ENCODE measurements around the gene CLTB. TPM values are rescaled to one million over a fixed set of nuclear protein-coding genes. Genes with fewer than 3 reads are reported as not detected.

The CLTB gene
- 10 to 100 TPM; 56.7 to 61.8 TPM for total RNA-seq

GRCh38 chr5:176415952-176416924, at the start of gene CLTB:
Gene CLTB, minus strand, starts transcription at chr5:176416539. Its CDS starts 176 bp downstream, at chr5:176416363.
- H3K9me3 Mint-ChIP-seq (ENCODE audit: low read depth): no peaks in the 10 kb centered on the region
- peak within 1 kb of the TSS; percentile 68 for H3K4me3 Mint-ChIP-seq
- peak within 1 kb of the TSS; percentile 61 for H3K27ac Mint-ChIP-seq

GRCh38 chr5:176463113-176463764, 46.9 kb upstream of the CLTB start:
- DNase-seq: no peak
- Mint-ChIP-seq H3K27me3 (no peaks in the 10 kb centered on the region), H3K4me1 (peaks cover 7% of the 10 kb centered on the region), H3K27ac (no peak overlapping the region), H3K4me3 (no peak overlapping the region), H3K36me3 (peaks cover 18% of the 10 kb centered on the region), H3K9me3 (ENCODE audit: low read depth) (no peaks in the 10 kb centered on the region)
- ATAC-seq: no peak
- CTCF ChIA-PET: interaction anchor here (0.7 kb wide), 1 partner anchor 110 kb away, joined by 7 read pairs; no protein-coding TSS in a partner anchor

More at GRCh38 chr5:176415952-176416924, at the start of gene CLTB:
- Mint-ChIP-seq H3K27me3 (peaks cover 12% of the 10 kb centered on the region), H3K36me3 (no peaks in the 10 kb centered on the region), H3K4me1 (peaks cover 25% of the 10 kb centered on the region)
- peak; percentile 89 for DNase-seq
- peak; percentile 97 for ATAC-seq
- CTCF ChIA-PET: interaction anchor here (0.6 to 3.5 kb wide), 36 partner anchors 10 to 245 kb away, joined by 3 to 30 read pairs (median 5); partner anchors contain the start of genes FAF2, HIGD2A, KIAA1191 and NOP16

- H3K9me3 Mint-ChIP-seq (ENCODE audit: low read depth): no peaks in the 10 kb centered on the region
- no peak overlapping the region for H3K27ac Mint-ChIP-seq
- no peak for ATAC-seq
- DNase-seq: no peak
- no peak overlapping the region for H3K4me3 Mint-ChIP-seq
- peaks cover 12% of the 10 kb centered on the region for H3K4me1 Mint-ChIP-seq
- H3K27me3 Mint-ChIP-seq: no peaks in the 10 kb centered on the region
- CTCF ChIA-PET: no interaction called here
- peaks cover 17% of the 10 kb centered on the region for H3K36me3 Mint-ChIP-seq
These were observed 45.0 kb upstream of the CLTB start for GRCh38 chr5:176461349-176461748.

GRCh38 chr5:176458904-176459561, 42.7 kb upstream of the CLTB start:
- CTCF ChIA-PET: no interaction called here
- H3K27me3 Mint-ChIP-seq: no peaks in the 10 kb centered on the region
- DNase-seq: no peak
- no peaks in the 10 kb centered on the region for H3K9me3 Mint-ChIP-seq (ENCODE audit: low read depth)
- H3K4me3 Mint-ChIP-seq: no peak overlapping the region
- H3K27ac Mint-ChIP-seq: no peak overlapping the region
- peaks cover 16% of the 10 kb centered on the region for H3K4me1 Mint-ChIP-seq
- ATAC-seq: no peak
- H3K36me3 Mint-ChIP-seq: peaks cover 20% of the 10 kb centered on the region

GRCh38 chr5:176454724-176455394, 38.5 kb upstream of the CLTB start:
- DNase-seq (no peak), ATAC-seq (no peak)
- Mint-ChIP-seq H3K4me3 (no peak overlapping the region), H3K27ac (no peak overlapping the region), H3K9me3 (ENCODE audit: low read depth) (no peaks in the 10 kb centered on the region), H3K4me1 (peaks cover 29% of the 10 kb centered on the region), H3K36me3 (peaks cover 22% of the 10 kb centered on the region), H3K27me3 (no peaks in the 10 kb centered on the region)
- CTCF ChIA-PET: interaction anchor here (0.7 kb wide), 1 partner anchor 637 kb away, joined by 3 read pairs; no protein-coding TSS in a partner anchor

GRCh38 chr5:176450077-176450476, 33.7 kb upstream of the CLTB start:
- no peak for ATAC-seq
- H3K27me3 Mint-ChIP-seq: peaks cover 2% of the 10 kb centered on the region
- CTCF ChIA-PET: interaction anchor here (0.7 to 4.7 kb wide), 3 partner anchors 32 to 93 kb away, joined by 3 to 20 read pairs (median 3); no protein-coding TSS in a partner anchor
- H3K36me3 Mint-ChIP-seq: peaks cover 15% of the 10 kb centered on the region
- H3K9me3 Mint-ChIP-seq (ENCODE audit: low read depth): no peaks in the 10 kb centered on the region
- H3K4me1 Mint-ChIP-seq: peaks cover 37% of the 10 kb centered on the region
- H3K4me3 Mint-ChIP-seq: no peak overlapping the region
- H3K27ac Mint-ChIP-seq: no peak overlapping the region
- no peak for DNase-seq

DNA sequence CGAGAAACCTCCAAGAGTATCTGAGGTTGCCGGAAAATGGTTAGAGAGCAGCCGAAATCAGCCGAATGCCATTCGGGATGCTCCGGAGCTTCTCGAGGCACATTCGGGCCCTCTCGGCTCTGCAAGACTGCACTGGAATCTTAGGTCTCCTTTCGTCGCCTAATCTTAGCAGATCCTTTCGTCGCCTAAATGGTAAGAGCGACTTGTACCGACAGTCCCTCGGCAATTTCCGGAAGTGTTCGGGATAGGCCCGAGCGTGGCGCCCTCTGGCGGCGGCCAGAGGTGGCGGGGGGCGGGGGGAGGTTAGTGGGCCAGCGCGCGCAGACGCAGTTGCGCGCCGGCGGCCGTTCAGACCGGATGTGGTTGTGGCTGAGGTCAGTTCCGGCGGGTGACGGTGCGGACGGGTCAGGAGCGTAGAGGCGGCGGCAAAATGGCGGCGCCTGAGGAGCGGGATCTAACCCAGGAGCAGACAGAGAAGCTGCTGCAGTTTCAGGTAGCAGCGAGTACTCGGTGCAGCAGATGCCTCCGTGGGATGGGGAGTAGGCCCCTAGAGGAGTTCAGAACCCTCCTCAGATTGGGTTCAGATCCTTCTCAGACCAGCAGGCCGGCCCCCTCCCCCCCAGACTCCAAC, 31.8 kb upstream of the CLTB start, which contains the start of gene FAF2:
FAF2 (plus strand) TSS at position 408 of the 631 bp plus-strand sequence; CDS start at position 431, 23 bp downstream.
- DNase-seq (peak; percentile 97), ATAC-seq (peak; percentile 95)
- no peaks in the 10 kb centered on the region for H3K9me3 Mint-ChIP-seq (ENCODE audit: low read depth)
- H3K36me3 Mint-ChIP-seq: peaks cover 7% of the 10 kb centered on the region
- peak within 1 kb of the TSS; percentile 98 for H3K4me3 Mint-ChIP-seq
- peak within 1 kb of the TSS; percentile 99 for H3K27ac Mint-ChIP-seq
- CTCF ChIA-PET: interaction anchor here (0.7 to 4.7 kb wide), 23 partner anchors 8 to 212 kb away, joined by 3 to 30 read pairs (median 7); partner anchors contain the start of genes CLTB, HIGD2A, NOP16 and RNF44
- peaks cover 32% of the 10 kb centered on the region for H3K4me1 Mint-ChIP-seq
- H3K27me3 Mint-ChIP-seq: peaks cover 2% of the 10 kb centered on the region

DNA sequence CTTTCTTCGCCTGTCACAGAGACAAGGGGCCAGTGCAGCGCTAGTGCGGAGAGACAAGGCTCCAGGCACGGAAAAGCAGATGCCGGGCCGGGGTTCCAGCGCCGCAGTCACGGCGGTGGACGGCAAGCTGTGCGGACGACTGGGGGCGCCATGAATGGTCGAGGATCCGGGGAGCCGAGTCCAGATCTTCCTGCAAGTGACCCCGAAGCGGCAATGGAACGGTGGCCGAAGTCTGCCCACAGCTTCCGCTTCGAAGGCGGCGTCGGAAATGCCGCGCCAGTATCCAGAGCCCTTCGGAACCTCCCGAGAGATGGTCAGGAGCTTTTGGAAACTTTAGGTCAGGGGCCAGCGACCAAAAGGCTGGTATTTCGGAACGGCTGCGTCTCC, 31.2 kb upstream of the CLTB start:
- peak overlapping the region; percentile 99 for H3K27ac Mint-ChIP-seq
- H3K4me3 Mint-ChIP-seq: peak overlapping the region; percentile 98
- CTCF ChIA-PET: interaction anchor here (0.7 to 4.7 kb wide), 21 partner anchors 8 to 201 kb away, joined by 3 to 30 read pairs (median 7); partner anchors contain the start of genes CLTB, HIGD2A, NOP16 and RNF44
- peaks cover 2% of the 10 kb centered on the region for H3K27me3 Mint-ChIP-seq
- peaks cover 32% of the 10 kb centered on the region for H3K4me1 Mint-ChIP-seq
- H3K9me3 Mint-ChIP-seq (ENCODE audit: low read depth): no peaks in the 10 kb centered on the region
- peak; percentile 26 for ATAC-seq
- H3K36me3 Mint-ChIP-seq: peaks cover 6% of the 10 kb centered on the region
- DNase-seq: no peak

DNA sequence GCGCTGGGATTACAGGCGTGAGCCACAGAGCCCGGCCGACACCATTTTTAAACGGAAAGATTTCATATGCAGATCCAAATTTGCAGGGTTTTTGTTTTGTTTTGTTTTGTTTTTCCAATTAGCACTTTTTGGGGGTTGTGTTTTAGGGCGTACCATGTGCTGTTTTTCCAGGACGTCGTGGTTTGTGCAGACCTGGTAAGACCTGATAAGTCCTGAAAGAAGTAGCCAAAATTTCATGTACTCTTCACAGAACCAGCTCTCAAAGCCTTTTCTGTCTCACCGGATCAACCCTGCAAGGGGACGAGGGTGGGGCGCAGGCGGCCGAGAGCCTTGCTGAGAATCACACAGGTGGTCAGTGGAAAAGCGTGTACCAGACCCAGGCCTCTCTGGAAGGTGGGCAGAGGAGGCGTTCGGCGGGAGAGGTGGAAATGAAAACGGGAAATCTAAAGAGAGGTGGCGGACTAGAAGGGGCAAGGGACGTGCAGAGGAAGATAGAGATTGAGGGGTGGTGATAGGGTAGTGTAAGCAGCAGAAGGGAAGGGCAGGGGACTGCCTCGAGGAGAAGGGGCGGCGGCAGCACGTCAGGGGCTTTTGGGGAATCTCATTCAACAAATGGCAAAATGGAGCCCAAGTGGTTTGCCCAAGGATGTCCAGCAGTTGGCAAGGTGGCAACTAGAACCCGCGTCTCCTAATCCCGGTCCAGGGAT, 30.7 kb upstream of the CLTB start:
- DNase-seq (peak; percentile 50), ATAC-seq (peak; percentile 1)
- Mint-ChIP-seq H3K9me3 (ENCODE audit: low read depth) (no peaks in the 10 kb centered on the region), H3K36me3 (peaks cover 4% of the 10 kb centered on the region), H3K27ac (peak overlapping the region; percentile 99), H3K4me1 (peaks cover 29% of the 10 kb centered on the region), H3K4me3 (peak overlapping the region; percentile 98), H3K27me3 (peaks cover 5% of the 10 kb centered on the region)
- CTCF ChIA-PET: interaction anchor here (0.7 to 4.7 kb wide), 20 partner anchors 8 to 201 kb away, joined by 3 to 30 read pairs (median 8); partner anchors contain the start of genes CLTB, HIGD2A, NOP16 and RNF44

DNA sequence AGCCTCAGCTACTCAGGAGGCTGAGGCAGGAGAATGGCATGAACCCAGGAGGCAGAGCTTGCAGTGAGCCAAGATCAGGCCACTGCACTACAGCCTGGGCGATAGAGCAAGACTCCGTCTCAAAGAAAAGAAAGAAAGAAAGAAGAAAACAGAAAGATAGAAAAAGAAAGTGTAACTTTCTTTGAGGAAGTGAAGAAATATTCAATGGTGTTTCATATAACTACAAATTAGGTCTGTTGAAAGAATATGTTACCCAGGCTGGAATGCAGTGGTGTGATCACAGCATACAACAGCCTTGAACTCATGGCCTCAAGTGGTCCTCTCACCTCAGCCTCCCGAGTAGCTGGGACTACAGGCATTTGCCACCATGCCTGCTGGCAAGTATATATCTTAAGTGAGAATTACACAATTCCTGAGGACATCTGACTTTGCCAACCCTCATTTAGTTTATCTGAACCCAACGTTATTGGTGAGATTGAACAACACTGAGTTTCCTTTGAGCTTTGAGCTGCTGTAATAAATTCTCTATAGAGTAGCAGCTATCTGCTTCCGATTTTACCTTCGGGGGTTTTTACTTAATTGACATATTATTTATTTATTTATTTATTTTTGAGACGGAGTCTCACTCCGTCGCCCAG, 29.8 kb upstream of the CLTB start:
- no peak for ATAC-seq
- no peak for DNase-seq
- H3K27me3 Mint-ChIP-seq: peaks cover 8% of the 10 kb centered on the region

DNA sequence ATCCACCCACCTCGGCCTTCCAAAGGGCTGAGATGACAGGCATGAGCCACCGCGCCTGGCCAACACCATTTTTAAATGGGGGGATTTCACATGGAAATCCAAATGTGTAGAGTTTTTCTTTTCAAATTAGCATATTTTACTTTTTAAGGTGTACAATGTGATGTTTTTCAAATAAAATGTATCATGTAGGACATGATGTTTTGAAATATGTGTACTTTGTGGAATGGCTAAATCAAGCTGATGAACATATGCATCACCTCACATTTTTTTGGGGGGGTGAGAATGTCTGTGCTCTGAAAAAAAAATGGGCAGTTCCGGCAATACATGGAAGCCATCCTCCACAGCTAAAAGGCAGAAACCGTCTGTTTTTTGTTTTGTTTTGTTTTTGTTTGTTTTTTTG, 28.4 kb upstream of the CLTB start:
- H3K36me3 Mint-ChIP-seq: peaks cover 4% of the 10 kb centered on the region
- no peak for DNase-seq
- H3K4me3 Mint-ChIP-seq: no peak overlapping the region
- no peak overlapping the region for H3K27ac Mint-ChIP-seq
- CTCF ChIA-PET: interaction anchor here (0.7 to 1.3 kb wide), 2 partner anchors 10 to 28 kb away, joined by 3 read pairs; no protein-coding TSS in a partner anchor
- no peaks in the 10 kb centered on the region for H3K9me3 Mint-ChIP-seq (ENCODE audit: low read depth)
- peaks cover 18% of the 10 kb centered on the region for H3K4me1 Mint-ChIP-seq
- peaks cover 8% of the 10 kb centered on the region for H3K27me3 Mint-ChIP-seq
- ATAC-seq: no peak

More for the DNA sequence above, 29.8 kb upstream of the CLTB start:
- Mint-ChIP-seq H3K36me3 (peaks cover 4% of the 10 kb centered on the region), H3K4me3 (peak overlapping the region; percentile 35), H3K9me3 (ENCODE audit: low read depth) (no peaks in the 10 kb centered on the region), H3K4me1 (peaks cover 27% of the 10 kb centered on the region), H3K27ac (no peak overlapping the region)
- CTCF ChIA-PET: interaction anchor here (1.1 to 3.6 kb wide), 3 partner anchors 11 to 91 kb away, joined by 5 to 30 read pairs (median 9); partner anchors contain the start of genes CLTB and RNF44
